Spleen (tissue), 7 donors: ENCODE results near the gene ADNP2.

Experiments
- CTCF ChIP-seq, 11 experiments: fragments of 200-600 bp in 7 of 11; fragments of 450-650 bp in 4 of 11; sonication (generic) in 4 of 11; IDR thresholded peaks in 8 of 11; conservative IDR thresholded peaks in 3 of 11; 1 replicate in 7 of 11; 2 replicates in 4 of 11; pipeline versions ENCODE4 v1.4.0 to v1.8.0; 2016 to 2021; ENCODE audit warnings: antibody characterized with exemption in 11 of 11, inconsistent platforms in 4 of 11, mild to moderate bottlenecking in 1 of 11
- POLR2A ChIP-seq, 3 donors: fragments of 450-650 bp; IDR thresholded peaks; one replicate each; pipeline ENCODE4 v1.5.1; 2017; ENCODE audit warnings: antibody characterized with exemption in 3 of 3, mild to moderate bottlenecking in 1 of 3
- POLR2AphosphoS5 ChIP-seq, 3 donors: sonication (generic); formaldehyde crosslinking; IDR thresholded peaks; one replicate each; pipeline ENCODE4 v1.5.1; 2017; ENCODE audit warnings: antibody characterized with exemption in 3 of 3
- donor health status: DM: no; HTN: no; CAD: no; lungs with moderate emphysema.
- donor health status: DM: no; HTN: no; CAD: no.
- donor health status: DM: no; HTN: no; CAD: no.

- TF ChIP-seq CTCF (IDR thresholded peaks at IDR 0.05 in 8 of 11, conservative IDR thresholded peaks at IDR 0.05 in 3 of 11) (no peak), POLR2A (IDR thresholded peaks at IDR 0.05) (no peak), POLR2AphosphoS5 (IDR thresholded peaks at IDR 0.05) (no peak)
Measured at GRCh38 chr18:80145196-80145804, 36.2 kb downstream of the ADNP2 start.
